Measurements from ENCODE around the gene BAHD1. TPM values are rescaled to one million over a fixed set of nuclear protein-coding genes. Genes with fewer than 3 reads are reported as not detected.
A peak's percentile ranks its signal among the peaks of the same experiment; 100 is the strongest.
"Not testable (repeated sequence)": the region's sequence is repeated elsewhere in the genome, so short reads cannot be mapped to it uniquely, and the experiment has no call there.

The BAHD1 gene
- total RNA-seq, 2 experiments from 2014 or later: 28.7 to 30.8 TPM

DNA sequence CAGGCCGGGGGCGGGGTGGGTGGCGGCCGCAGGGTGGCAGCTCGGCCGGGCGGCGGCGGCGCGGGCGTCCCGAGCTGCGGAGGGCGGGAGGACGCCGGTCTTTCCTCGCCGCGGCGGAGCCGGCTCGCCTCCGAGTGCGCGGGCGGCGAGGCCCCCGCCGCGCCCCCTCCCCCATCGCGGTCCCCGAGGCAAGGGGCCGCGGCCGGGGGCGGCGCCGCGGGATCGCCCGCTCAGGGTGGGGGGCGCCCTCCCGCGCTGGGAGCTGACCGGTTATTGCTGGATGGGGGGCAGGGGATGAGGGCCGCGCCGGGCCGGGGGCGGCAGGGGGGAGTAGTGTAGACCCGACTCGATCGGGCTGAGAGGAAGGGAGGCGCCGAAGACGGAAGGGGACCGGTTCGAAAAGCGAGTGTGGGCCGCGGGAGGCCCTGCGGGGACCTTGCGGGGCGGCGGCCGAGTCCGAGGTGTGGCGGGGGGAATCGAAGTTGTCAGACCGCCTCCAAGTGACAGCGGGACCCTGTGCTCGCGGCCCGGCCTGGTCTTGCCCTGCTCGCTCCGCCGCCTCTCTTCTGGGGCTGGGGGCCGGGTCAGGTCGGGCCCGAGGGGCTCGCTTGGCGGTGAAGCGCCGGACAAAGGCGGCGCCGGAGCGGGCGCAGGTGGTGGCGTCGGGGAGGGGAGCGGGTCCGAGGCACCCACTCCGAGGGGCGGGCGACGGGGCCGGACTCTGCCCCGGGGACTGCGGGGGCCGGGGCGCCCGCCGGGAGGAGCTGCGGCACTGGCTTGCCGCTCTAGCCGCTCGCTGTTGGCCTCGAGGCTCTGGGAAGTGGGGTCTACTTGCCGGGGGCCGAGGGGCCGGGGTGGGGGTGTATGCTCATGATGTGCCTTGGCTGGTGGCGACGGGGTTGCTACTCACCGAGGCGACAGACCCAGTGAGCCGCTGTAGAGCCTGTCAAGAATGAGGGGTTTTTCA lies 1.1 kb downstream of the BAHD1 start:
- peaks cover 9% of the 10 kb centered on the region for H3K36me3 Mint-ChIP-seq (ENCODE audit: low read depth)
- no peak for DNase-seq
- H3K27me3 Mint-ChIP-seq: peaks cover 40% of the 10 kb centered on the region
- H3K4me1 Mint-ChIP-seq: peaks cover 48% of the 10 kb centered on the region
- peak overlapping the region; percentile 82 for H3K27ac Mint-ChIP-seq
- POLR2A ChIA-PET: interaction anchor here (1.0 kb wide), 1 partner anchor 10 kb away, joined by 3 read pairs; no protein-coding TSS in a partner anchor
- H3K4me3 Mint-ChIP-seq: peak overlapping the region; percentile 88
- CTCF ChIA-PET: interaction anchor here (1.0 to 4.8 kb wide), 5 partner anchors 10 to 97 kb away, joined by 3 to 28 read pairs (median 4); no protein-coding TSS in a partner anchor
- no peaks in the 10 kb centered on the region for H3K9me3 Mint-ChIP-seq

DNA sequence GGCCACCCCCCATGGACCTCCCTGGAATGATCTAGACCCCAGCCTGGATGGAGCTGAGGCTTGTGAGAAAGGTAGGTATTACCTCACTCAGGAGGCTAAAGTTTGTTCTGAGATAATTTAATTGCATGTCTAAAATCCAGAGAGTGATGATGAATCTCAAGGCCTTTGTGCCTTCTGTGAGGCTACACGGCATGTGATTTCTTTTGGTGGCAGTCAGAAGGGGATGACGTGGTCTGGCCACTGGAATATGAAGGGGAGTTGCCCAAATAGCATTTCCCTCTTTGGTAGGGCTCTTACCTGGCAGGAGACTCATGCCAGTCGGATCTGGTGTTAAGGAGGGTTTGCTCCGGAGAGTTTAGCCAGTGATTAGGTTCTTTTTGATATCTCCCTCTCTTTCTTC lies 2.5 kb downstream of the BAHD1 start:
- Mint-ChIP-seq H3K27me3 (peaks cover 27% of the 10 kb centered on the region), H3K4me1 (peaks cover 47% of the 10 kb centered on the region), H3K4me3 (peak overlapping the region; percentile 37), H3K36me3 (ENCODE audit: low read depth) (peaks cover 9% of the 10 kb centered on the region), H3K27ac (no peak overlapping the region), H3K9me3 (no peaks in the 10 kb centered on the region)
- DNase-seq: no peak
- CTCF ChIA-PET: interaction anchor here (0.9 to 4.8 kb wide), 7 partner anchors 8 to 99 kb away, joined by 3 to 28 read pairs (median 4); partner anchors contain the start of gene IVD
- POLR2A ChIA-PET: no interaction called here

- peaks cover 21% of the 10 kb centered on the region for H3K27me3 Mint-ChIP-seq
- no peaks in the 10 kb centered on the region for H3K9me3 Mint-ChIP-seq
- H3K4me1 Mint-ChIP-seq: peaks cover 47% of the 10 kb centered on the region
- peak overlapping the region; percentile 9 for H3K4me3 Mint-ChIP-seq
- POLR2A ChIA-PET: no interaction called here
- DNase-seq: no peak
- no peak overlapping the region for H3K27ac Mint-ChIP-seq
- CTCF ChIA-PET: interaction anchor here (0.9 to 1.8 kb wide), 6 partner anchors 19 to 99 kb away, joined by 3 to 5 read pairs (median 4); partner anchors contain the start of gene IVD
- peaks cover 9% of the 10 kb centered on the region for H3K36me3 Mint-ChIP-seq (ENCODE audit: low read depth)
Observed at GRCh38 chr15:40443846-40444245, 3.1 kb downstream of the BAHD1 start.

DNA sequence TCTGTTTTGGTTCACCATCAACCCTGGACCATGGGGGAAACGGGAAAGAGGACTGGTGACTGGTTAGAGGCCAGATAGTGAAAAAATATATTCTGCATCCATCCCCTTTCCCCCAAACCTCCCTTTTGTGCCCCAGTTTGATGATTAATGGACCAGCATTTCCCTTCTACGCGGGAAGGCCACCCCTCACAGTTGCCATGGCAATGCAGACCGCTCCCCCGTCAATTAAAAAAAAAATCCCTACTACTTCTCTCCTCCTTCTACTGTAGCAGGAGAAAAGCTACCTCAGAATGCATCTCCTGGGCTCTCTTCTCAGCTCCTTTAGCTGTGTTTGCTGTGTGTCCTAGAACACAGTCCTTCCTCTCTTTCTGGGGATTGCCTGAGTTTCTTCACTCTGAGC lies 4.0 kb downstream of the BAHD1 start:
- H3K27ac Mint-ChIP-seq: no peak overlapping the region
- ChIA-PET CTCF (interaction anchor here (1.0 to 1.2 kb wide), 3 partner anchors 10 to 62 kb away, joined by 3 to 5 read pairs (median 3); no protein-coding TSS in a partner anchor), POLR2A (no interaction called here)
- H3K4me1 Mint-ChIP-seq: peaks cover 49% of the 10 kb centered on the region
- no peak for DNase-seq
- H3K36me3 Mint-ChIP-seq (ENCODE audit: low read depth): peaks cover 9% of the 10 kb centered on the region
- peaks cover 13% of the 10 kb centered on the region for H3K27me3 Mint-ChIP-seq
- H3K4me3 Mint-ChIP-seq: no peak overlapping the region
- no peaks in the 10 kb centered on the region for H3K9me3 Mint-ChIP-seq

- Mint-ChIP-seq H3K36me3 (ENCODE audit: low read depth) (peaks cover 9% of the 10 kb centered on the region), H3K4me1 (peaks cover 50% of the 10 kb centered on the region), H3K9me3 (no peaks in the 10 kb centered on the region), H3K27ac (no peak overlapping the region), H3K27me3 (peaks cover 8% of the 10 kb centered on the region), H3K4me3 (no peak overlapping the region)
- ChIA-PET CTCF (interaction anchor here (1.0 kb wide), 1 partner anchor 9 kb away, joined by 3 read pairs; no protein-coding TSS in a partner anchor), POLR2A (no interaction called here)
- no peak for DNase-seq
Observed at GRCh38 chr15:40445421-40445922, 4.7 kb downstream of the BAHD1 start.

GRCh38 chr15:40446144-40446543 lies 5.4 kb downstream of the BAHD1 start:
- peaks cover 8% of the 10 kb centered on the region for H3K27me3 Mint-ChIP-seq
- peaks cover 54% of the 10 kb centered on the region for H3K4me1 Mint-ChIP-seq
- DNase-seq: no peak
- peaks cover 11% of the 10 kb centered on the region for H3K36me3 Mint-ChIP-seq (ENCODE audit: low read depth)
- ChIA-PET POLR2A (no interaction called here), CTCF (no interaction called here)
- no peaks in the 10 kb centered on the region for H3K9me3 Mint-ChIP-seq
- no peak overlapping the region for H3K4me3 Mint-ChIP-seq
- no peak overlapping the region for H3K27ac Mint-ChIP-seq

DNA sequence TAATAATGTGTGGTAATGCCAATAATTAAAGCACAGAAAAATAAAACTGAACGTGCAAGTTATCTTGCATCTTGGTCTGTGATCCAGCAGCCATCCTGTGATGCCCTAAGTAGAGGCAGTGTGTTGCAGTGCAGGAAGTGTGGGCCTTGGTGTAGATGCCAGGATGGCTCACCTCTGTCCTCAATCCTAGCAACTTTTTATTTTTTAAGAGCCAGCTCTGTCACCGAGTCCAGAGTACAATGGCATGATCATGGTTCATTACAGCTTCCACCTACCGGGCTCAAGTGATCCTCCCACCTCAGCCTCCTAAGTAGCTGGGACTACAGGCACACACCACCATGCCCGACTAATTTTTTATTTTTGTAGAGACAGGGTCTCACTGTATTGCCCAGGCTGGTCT lies 7.6 kb downstream of the BAHD1 start:
- no peak for DNase-seq
- POLR2A ChIA-PET: no interaction called here
- no peak overlapping the region for H3K4me3 Mint-ChIP-seq
- H3K27me3 Mint-ChIP-seq: peaks cover 5% of the 10 kb centered on the region
- no peak overlapping the region for H3K27ac Mint-ChIP-seq
- CTCF ChIA-PET: no interaction called here
- H3K36me3 Mint-ChIP-seq (ENCODE audit: low read depth): peaks cover 5% of the 10 kb centered on the region
- no peaks in the 10 kb centered on the region for H3K9me3 Mint-ChIP-seq
- H3K4me1 Mint-ChIP-seq: peaks cover 65% of the 10 kb centered on the region

DNA sequence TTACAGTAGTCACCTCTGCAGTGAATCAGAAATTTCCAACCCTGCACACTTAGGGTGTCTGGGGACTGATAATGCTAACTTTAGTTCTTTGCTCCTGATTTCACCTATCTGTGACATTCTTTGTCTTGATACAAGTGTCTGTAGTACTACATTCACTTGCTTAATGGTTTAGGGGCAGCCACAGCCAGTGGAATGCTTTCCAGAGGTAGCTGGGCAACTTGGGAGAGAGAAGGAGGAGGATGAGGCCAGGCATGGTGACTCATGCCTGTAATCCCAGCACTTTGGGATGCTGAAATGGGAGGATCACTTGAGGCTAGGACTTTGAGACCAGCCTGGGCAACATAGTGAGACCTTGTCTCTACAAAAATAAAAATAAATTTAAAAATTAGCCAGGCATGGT lies 8.5 kb downstream of the BAHD1 start:
- H3K27me3 Mint-ChIP-seq: no peaks in the 10 kb centered on the region
- ChIA-PET POLR2A (no interaction called here), CTCF (interaction anchor here (0.9 to 4.4 kb wide), 4 partner anchors 8 to 110 kb away, joined by 3 to 28 read pairs (median 6); partner anchors contain the start of genes BAHD1 and CHST14)
- no peak for DNase-seq
- no peak overlapping the region for H3K27ac Mint-ChIP-seq
- H3K36me3 Mint-ChIP-seq (ENCODE audit: low read depth): peaks cover 2% of the 10 kb centered on the region
- H3K4me1 Mint-ChIP-seq: peaks cover 65% of the 10 kb centered on the region
- no peaks in the 10 kb centered on the region for H3K9me3 Mint-ChIP-seq
- no peak overlapping the region for H3K4me3 Mint-ChIP-seq

DNA sequence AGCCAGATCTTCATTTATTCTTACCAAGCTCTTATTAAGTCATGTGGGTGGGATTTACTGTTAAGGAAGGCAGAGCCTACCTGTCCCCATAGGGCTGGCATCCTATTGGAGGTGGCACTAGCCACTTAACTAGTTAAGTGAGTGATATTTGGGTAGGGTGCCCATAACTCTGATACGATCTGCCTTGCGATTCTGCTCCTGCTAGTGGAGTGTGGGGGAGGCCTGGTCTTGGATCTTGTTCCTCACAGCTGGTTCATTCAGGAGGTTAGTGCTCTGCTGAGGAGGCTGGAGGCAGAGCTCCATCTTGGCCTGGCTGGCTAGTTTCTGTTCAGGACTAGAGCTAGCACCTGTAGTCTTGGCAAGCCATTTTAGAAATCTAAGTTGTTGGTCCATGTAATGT lies 9.3 kb downstream of the BAHD1 start:
- POLR2A ChIA-PET: interaction anchor here (0.8 kb wide), 1 partner anchor 10 kb away, joined by 3 read pairs; the partner anchor contains the start of gene BAHD1
- H3K4me1 Mint-ChIP-seq: peaks cover 67% of the 10 kb centered on the region
- peaks cover 4% of the 10 kb centered on the region for H3K36me3 Mint-ChIP-seq (ENCODE audit: low read depth)
- H3K27me3 Mint-ChIP-seq: no peaks in the 10 kb centered on the region
- CTCF ChIA-PET: interaction anchor here (0.9 to 4.4 kb wide), 6 partner anchors 9 to 110 kb away, joined by 3 to 28 read pairs (median 6); partner anchors contain the start of genes BAHD1, CHST14 and IVD
- H3K27ac Mint-ChIP-seq: no peak overlapping the region
- no peak for DNase-seq
- no peak overlapping the region for H3K4me3 Mint-ChIP-seq
- H3K9me3 Mint-ChIP-seq: no peaks in the 10 kb centered on the region

DNA sequence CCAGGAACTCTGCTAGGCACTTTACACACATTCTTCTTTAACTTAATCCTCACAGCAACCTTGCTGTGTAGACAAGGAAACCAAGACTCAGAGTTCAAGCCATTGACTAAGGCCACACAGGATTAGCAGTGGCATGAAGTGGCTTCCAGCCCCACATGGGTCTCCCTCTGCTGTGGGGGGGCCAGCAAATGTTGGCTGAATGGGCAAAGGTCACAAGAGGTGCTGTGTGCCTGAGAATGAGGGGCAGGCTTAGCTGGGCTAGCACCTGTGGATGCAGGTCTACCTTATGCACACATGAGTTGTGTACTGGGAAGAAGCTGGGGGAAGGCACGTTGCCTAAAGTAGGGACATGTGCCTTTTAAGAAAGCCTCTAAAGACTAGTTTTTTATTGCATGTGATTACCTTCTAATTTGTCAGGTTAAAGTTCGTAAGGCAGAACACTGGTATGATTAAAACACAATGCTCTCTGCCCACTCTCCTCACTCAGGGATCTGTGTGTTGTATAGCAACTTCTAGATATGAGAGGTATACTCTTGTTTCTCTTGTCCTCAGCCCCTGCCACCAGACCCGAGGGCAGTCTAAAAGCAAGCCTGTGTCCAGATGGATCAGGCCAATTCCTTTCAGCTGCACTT lies 10.9 kb downstream of the BAHD1 start:
- no peaks in the 10 kb centered on the region for H3K27me3 Mint-ChIP-seq
- H3K27ac Mint-ChIP-seq: peak overlapping the region; percentile 92
- H3K4me1 Mint-ChIP-seq: peaks cover 74% of the 10 kb centered on the region
- no peaks in the 10 kb centered on the region for H3K9me3 Mint-ChIP-seq
- ChIA-PET CTCF (interaction anchor here (0.6 to 4.4 kb wide), 6 partner anchors 8 to 919 kb away, joined by 3 to 28 read pairs (median 4); partner anchors contain the start of genes BAHD1 and CHST14), POLR2A (interaction anchor here (1.0 kb wide), 1 partner anchor 9 kb away, joined by 3 read pairs; no protein-coding TSS in a partner anchor)
- DNase-seq: no peak
- no peak overlapping the region for H3K4me3 Mint-ChIP-seq
- H3K36me3 Mint-ChIP-seq (ENCODE audit: low read depth): peaks cover 5% of the 10 kb centered on the region

GRCh38 chr15:40452296-40453090 lies 11.7 kb downstream of the BAHD1 start:
- H3K27ac Mint-ChIP-seq: peak overlapping the region; percentile 92
- peak; percentile 30 for DNase-seq
- peak overlapping the region; percentile 76 for H3K4me3 Mint-ChIP-seq
- no peaks in the 10 kb centered on the region for H3K27me3 Mint-ChIP-seq
- ChIA-PET CTCF (interaction anchor here (1.2 to 4.4 kb wide), 3 partner anchors 11 to 55 kb away, joined by 3 to 28 read pairs (median 3); partner anchors contain the start of gene BAHD1), POLR2A (interaction anchor here (1.0 kb wide), 1 partner anchor 10 kb away, joined by 3 read pairs; no protein-coding TSS in a partner anchor)
- peaks cover 5% of the 10 kb centered on the region for H3K36me3 Mint-ChIP-seq (ENCODE audit: low read depth)
- peaks cover 77% of the 10 kb centered on the region for H3K4me1 Mint-ChIP-seq
- no peaks in the 10 kb centered on the region for H3K9me3 Mint-ChIP-seq

GRCh38 chr15:40453941-40454340 lies 13.2 kb downstream of the BAHD1 start:
- H3K9me3 Mint-ChIP-seq; POLR2A ChIA-PET; H3K36me3 Mint-ChIP-seq (ENCODE audit: low read depth); H3K27me3 Mint-ChIP-seq: not testable (repeated sequence)
- peaks cover 76% of the 10 kb centered on the region for H3K4me1 Mint-ChIP-seq
- H3K27ac Mint-ChIP-seq: peak overlapping the region; percentile 92
- CTCF ChIA-PET: interaction anchor here (1.0 to 4.4 kb wide), 4 partner anchors 9 to 32 kb away, joined by 3 to 28 read pairs (median 3); partner anchors contain the start of gene BAHD1
- H3K4me3 Mint-ChIP-seq: peak overlapping the region; percentile 76
- peak; percentile 66 for DNase-seq

Measured in activated CD4-positive, alpha-beta T cell treated with anti-CD3 and anti-CD28 coated beads, Interleukin-2, amount 10 ng/mL, durations not matched to agents 7 days and 5 days (primary cell).